GM19395 (cell line): ENCODE data around the gene PTPRN2.

ENCODE experiments used
- ATAC-seq: cut with Tn5 transposase; IDR thresholded peaks from one replicate; pipeline ENCODE4 v1.9.1; 2021; ENCODE audit warnings: mild to moderate bottlenecking, moderate library complexity; ENCODE audit not compliant: unreplicated experiment

PTPRN2 gene

DNA sequence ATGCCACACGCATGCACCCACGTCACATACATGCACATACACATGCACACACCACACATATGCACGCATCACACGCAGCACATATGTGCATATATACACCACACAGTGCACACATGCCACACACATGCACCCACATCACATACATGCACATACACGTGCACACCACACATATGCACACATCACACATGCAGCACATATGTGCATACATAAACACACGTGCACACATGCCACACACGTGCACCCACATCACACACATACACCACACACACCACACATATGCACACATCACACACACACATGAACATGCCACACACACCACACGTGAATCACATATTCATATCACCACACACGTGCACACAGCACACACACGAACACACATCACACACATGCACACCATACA is 338.8 kb downstream of the PTPRN2 start:
- no peak for ATAC-seq

DNA sequence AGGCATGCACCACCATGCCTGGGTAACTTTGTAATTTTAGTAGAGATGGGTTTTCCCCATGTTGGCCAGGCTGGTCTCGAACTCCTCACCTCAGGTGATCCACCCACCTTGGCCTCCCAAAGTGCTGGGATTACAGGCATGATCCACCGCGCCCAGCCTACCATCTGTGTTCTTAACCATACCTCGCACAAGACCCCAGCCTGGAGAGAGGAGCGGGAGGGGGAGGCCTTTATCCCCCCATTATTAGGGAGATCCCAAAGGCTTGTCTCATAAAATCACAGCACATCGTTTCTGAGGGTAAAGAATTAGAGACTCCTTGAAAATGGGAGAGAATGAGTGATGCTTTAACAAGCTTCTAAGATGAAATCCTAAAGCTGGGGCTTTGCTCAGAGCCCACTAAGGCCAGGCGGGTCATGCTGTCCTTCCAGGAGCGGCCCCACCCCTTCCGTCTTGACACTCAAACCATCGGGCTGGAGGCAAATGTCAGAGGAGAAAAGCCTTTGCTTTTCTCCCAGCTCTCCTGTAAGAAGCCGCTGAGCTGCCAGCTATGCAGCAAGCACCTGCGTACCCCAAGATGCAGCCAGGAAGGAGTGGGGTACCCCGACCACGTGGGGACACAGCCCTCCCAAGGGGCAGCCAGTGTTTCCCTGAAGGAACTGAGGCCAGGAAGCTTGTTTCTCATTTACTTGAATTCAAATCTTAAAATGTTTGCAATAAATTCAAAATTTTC is 339.7 kb downstream of the PTPRN2 start:
- no peak for ATAC-seq

DNA sequence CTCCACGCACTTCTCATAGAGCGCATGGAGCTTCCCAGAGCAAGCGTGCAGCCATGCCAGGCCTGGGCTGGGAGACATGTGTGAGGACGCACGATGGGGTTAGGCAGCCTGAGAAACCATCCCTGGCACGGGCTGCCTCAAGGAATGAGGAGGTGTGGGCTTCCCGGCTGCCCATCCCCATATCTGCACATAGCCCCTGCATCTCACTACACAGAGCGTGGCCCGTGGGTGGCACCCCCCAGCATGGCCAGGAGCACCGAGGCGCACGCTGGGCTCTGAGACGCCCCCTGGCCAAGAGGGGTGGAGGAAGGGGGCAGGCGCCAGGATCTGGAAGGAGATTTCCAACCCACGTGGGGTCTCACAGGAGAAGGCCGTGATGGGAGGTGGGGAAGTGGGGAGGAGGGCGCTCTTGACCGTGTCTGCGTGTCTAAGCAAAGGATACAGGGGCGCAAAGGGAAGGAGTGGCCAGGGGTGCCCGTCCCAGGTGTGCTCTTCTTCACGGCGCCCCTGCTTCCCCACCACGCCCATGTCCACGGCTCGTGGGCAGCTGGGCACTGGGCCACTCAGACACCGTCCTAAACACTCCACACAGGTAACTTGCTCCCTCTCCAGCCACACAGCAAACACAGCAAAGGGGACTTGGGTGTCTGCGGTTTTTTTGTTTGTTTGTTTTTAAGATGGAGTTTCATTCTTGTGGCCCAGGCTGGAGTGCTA is 340.5 kb downstream of the PTPRN2 start:
- no peak for ATAC-seq

DNA sequence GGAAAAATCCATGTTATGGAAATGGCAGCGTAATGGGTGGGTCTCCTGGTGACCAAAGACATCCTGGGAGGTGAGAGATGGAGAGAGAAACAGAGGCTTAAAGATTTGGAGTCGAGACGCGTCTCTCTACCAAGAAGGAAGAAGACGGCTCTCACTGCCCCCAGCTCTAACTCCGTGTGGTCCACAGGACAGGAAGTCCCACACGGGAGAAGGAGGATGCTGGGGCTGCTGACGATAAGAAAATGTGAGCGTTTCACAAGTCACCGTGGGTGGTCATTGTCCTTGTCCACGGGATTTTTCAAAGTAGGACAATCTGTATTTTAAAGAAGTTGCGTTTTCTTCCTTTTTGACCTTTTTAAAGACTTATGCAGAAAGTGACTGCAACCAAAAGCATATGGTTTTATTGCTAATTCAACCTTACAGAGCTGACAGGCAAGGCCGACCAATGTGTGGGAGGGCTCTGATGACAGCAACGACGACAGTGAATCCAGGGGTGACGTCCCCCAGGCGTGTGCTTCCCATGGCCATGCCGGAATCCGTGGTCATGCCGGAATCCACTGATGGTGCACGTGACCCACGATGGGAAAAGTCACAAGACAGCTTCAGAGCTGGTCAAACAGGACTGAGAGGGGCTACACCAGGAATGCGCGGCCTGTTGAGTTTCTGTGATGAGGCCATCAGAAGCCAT is 341.2 kb downstream of the PTPRN2 start:
- no peak for ATAC-seq

DNA sequence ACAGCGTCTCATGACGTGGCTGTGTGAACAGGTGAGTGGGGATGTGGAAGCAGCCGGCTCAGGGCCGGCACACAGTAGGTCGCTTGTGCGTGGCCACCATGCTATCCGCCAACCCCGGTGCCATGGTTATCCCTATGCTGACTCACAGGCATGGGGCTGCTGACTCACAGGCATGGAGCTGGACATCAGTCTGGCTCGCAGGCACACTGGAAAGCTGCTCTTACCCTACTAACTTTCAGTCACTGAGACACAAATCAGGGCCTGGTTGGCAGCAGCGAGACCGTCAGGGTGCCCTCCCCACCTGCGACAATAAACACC is 341.9 kb downstream of the PTPRN2 start:
- no peak for ATAC-seq

DNA sequence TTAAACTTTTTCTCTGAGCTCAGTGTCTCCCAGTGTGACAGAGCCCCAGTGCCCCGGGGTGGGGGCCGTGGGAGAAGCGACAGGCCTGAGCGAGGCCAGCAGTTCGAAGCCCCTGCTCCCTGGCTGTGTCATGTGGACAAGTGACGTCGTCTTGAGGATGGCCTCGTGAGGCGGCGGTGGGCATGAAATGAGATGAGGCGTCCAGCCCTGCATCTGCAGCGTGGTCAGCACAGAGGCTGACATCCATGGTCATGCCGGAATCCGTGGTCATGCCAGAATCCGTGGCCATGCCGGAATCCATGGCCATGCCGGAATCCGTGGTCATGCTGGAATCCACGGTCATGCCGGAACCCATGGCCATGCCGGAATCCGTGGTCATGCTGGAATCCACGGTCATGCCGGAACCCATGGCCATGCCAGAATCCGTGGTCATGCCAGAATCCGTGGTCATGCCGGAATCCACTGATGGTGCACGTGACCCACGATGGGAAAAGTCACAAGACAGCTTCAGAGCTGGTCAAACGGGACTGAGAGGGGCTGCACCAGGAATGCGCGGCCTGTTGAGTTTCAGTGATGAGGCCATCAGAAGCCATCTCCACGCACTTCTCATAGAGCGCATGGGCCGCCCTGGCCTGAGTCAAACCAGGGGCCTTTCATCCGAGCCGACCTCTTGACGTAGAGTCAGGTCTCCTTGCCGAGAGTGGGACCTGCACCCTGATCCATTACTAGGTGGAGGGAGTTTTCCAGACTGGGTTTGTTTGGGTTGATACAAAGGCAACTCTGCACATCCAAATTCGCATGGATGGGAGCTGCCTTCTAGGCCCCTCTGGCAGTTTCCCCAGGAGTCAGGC is 342.5 kb downstream of the PTPRN2 start:
- ATAC-seq, result no peak

DNA sequence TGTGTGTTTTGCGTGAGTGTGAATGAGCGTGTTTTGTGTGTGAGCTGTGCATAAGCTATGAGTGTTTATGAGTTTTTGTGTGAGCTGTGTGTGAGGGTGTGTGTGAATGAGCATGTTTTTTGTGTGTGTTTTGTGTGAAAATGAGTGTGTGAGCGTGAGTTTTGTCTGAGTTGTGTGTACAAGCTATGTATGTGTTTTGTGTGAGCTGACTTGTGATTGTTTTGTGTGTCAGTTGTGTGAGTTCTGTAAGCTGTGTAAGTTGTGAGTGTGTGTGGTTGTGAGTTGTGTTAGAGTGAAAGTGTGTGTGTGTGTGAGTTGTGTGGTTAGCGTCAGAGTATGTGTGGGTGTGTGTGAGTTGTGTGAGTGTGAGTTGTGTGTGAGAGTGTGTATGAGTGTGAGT is 343.2 kb downstream of the PTPRN2 start:
- ATAC-seq, result no peak

DNA sequence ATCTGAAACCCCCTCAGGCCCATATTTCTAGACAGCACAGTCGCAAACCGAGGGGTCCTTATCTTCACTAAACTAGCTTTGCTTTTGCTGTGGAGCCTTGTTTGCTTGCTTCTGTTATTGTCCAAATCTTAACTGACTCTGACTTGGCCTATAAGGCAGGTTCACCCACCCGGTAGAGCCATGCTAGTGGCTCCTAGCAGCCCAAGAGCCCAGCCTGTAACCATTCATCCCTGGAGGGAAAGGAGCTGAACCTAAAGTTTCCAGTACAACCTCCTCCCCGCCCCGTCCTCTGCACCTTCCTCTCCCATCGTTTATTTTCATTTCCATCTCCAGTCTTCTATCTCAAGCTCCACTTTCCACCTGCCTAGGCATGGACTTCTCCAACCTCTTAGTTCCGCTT is 345.7 kb downstream of the PTPRN2 start:
- ATAC-seq, result no peak

DNA sequence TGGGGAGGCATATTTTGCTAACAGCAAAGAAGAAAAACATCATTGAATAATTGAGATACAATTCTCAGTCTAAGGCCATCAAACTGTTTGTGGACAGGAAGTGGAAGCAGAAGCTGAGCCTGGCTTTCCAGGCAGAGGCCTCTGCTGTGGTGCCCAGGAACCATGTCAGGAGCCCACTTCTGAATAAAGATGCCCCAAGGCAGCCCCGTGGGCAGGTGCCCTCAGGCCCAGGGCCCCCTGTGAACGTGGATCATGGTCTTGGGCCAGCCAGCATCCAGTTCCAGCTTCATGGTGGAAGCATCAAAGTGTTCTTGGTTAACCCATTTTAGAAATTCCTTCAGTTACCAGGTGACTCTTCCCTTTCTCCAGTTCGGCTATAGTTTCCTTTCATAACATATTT is 346.8 kb downstream of the PTPRN2 start:
- ATAC-seq, result no peak

DNA sequence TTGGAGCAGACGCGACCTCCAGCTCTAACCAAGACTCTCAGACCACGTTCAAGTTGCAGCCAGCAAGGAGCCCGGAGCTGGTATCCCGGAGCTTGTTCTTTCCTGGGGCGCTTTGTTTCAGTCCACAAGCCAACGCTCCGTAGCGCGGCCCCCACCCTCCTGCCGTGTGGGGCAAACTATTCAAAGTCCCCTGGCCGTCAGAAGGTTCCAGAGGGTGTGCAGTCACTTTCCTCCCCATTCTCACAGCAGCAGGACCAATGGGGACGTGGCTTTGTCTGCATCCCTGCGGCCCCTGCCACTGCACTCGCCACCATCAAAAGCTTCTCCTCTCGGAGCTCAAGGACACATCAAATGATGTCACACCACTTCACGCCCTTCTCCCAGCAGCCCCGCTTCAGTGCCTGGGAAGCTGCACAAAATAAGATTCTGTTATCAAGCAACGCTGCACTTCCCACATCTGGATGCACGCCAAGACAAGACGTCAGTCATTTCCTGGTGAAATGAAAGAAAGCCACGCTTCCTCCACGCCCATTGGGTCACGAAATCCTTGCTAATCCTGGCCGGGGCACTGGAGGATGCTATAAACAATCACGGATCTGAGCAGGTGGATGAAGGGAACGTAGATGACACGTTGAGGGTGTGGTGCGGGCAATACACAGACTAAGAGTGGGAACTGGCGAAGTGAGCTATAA is 348.2 kb downstream of the PTPRN2 start:
- no peak for ATAC-seq

DNA sequence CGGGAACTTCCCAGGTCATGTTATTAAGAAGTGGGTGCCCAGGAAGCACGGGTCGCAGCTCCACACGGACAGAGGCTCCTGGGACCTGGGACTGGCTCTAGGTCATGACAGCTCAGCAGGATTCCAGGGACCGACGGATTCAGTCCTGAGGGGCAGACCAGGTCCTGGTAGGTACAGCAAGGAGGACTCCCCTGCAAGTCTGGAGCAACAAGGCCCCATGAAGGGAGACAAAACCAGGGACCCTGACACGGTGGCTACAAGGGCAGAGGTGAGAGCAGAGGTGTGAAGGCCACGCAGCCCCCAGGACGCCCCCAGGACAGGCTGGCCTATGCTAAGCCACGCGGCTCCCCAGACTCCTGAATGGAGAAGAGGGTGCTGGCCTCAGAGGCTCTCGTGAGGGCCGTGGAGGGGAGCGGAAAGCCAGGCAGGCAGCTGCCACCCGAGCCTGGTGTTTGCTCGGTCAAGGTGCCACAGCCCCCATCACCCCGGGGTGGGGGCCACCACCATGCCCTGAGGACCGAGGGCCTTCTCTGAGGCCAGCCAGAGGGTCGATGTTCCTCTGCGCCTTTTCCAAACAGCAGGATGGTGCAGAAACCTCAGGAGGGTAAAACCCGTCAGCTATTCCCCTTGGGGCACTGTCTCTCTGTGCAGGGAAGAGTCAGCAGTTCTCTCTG is 348.9 kb downstream of the PTPRN2 start:
- no peak for ATAC-seq

DNA sequence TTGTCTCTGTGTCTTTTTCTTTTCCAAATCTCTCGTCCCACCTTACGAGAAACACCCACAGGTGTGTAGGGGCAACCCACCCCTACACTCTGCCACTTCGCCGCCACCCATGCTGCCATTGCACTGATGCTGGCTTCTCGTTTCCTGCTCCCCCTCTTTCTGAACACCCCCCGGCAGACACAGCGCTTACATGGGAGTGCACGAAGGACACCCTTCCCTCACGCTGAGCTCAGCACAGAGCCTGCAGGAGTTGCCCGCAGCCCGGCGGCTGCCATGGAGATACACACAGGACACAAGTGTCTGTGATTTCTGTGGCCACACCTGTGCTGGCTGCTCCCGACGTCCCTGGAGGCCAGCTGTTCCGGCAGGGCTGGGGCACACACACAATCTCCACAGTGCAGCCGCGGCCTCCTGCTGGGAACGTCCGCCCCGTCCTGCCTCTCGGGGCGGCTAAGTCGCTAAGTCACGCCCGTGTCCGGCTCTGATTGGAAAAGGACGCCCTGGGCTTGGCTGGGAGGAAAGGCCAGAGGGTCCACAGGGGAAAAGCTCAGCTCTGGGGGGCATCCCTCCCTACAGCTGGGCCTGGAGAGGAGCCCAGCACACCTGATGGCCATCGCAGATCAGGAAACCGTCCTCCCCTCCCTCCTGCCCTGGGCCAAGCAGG is 349.8 kb downstream of the PTPRN2 start:
- no peak for ATAC-seq

DNA sequence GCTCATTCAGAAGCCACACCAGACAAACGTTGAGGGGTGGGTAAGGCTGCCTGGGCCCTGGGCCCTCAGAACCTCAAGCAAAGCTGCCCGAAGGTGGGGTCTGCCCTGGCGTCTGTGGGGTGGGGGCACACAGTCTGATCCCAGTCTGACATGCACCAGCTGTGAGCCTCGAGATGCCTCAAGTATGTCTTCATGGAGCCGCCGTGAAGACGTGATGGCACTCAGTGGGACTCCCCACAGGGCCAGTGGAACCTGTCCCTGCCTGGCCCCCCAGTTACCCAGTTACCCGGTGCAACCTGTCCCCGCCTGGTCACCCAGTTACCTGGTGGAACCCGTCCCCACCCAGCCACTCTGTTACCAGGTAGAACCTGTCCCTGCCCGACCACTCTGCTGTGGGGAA is 351.2 kb downstream of the PTPRN2 start:
- no peak for ATAC-seq

DNA sequence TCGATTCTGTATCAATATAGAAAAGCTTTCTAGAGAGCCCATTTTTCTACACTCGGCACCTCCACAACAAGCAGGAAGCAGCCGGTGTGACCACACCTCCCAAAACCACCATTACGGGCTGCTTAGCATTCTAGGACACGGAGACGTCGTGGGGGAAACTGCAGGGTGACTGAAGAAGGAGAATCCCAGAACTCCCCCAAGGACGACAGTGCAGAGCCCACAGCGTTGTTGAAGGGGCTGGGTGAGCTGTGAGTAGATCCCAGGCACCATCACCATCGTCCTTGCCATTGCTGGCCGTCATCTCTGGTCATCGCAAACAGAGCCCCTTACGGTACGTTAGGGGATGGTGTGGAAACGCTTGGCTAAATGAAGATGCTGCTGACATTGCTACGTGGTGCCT is 351.8 kb downstream of the PTPRN2 start:
- no peak for ATAC-seq

DNA sequence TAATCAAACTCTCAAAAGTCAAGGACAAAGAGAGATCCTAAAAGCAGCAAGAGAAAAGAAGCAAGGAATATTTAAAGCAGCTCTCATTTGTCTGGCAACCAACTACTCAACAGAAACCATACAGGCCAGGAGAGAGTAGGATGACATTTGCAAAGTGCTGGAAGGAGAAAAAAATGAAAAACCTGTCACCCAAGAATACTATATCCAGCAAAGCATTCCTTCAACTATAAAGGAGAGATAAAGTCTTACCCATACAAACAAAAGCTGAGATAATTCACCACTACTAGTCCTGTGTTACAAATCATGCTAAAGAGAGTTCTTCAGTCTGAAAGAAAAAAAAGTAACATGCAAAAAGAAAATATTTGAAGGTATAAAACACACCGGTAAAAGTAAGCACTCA is 357.7 kb downstream of the PTPRN2 start:
- ATAC-seq, result no peak

DNA sequence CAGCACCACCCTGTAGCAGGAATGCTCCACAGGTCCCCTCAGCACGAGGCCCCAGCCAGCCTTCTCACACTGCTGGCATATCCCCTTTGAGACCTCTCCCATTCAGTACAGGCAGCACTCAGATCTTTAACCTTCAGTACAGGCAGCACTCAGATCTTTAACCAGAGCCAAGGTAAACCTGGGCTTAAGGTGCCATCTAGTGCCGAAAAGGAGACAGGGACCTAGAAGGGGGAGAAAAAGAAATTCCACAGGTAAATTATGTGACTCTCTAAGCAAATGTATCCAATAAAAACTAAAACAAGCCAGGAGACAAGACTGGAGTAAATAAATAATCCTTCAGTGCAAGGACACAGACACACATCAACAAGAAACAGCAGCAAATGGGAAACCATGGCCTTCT is 358.6 kb downstream of the PTPRN2 start:
- no peak for ATAC-seq

DNA sequence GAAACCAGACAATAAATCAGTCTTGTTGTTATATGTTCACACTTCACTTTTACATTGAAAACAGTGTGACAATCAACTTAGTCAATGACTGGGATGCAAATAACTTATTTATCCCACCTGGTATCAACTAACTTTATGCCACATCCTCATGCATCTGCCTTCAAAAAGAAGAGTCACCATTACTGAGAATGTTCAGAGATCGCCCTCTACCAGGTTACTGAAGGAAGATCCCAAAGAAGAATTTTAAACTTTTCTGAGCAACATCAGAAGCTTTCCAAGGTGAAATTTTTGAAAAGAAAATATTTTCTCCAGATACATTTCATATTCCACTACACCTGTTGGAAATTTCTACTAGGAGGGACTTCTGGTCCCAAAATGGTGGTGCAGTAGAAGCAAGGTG is 359.5 kb downstream of the PTPRN2 start:
- no peak for ATAC-seq

DNA sequence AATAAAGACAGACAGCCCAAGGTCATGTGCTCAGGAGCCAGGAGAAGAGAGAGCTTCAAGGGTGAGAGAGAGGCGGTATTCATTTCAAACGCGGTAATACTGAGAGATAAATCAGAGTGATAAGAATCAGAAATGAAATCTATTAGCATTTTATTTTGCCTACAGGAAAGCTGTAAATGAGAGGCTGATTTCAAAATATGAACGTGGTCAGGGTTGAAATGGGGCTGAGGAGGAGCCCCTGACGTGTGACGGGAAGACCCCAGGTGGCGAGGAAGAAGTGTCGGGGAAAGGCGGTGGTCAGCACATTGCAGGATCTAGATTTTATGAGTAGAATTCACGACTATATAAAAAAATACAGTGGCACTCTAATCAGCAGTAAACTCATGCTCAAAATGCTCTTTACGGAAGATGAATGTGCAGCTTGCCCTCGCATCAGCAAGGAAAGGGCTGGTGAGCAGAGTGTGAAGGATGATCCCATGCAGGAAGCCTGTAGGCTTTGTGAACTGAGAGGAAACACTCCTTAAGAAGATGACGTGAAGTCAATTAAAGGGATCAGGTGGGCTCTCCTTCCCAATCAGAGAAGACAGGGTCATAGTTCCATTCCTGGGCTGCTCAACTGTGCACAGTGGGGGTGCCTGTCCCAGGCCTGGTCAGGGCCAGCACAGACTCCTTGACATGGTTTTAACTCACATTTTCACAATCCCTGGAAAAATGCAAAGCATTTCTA is 360.2 kb downstream of the PTPRN2 start:
- ATAC-seq, result no peak

DNA sequence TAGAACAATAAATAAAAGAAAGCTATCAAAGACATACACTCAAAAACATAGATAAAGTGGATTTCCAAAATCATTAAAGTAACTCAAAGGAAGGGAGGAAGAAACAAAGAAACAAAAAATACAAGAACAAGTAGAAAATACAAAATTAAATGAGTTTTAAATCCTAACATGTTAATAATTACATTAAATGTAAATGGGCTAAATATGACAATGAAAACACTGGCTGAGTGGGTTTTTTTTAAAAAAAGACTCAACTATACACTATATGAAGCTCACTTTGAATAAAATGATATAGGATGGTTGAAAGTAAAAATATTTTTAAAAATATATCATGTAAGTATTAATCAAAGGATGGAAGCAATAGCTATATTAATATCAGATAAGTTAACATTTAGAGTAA is 371.4 kb downstream of the PTPRN2 start:
- no peak for ATAC-seq
